Measurements from ENCODE around the gene GSPT1.
"Not testable (repeated sequence)": the region's sequence is repeated elsewhere in the genome, so short reads cannot be mapped to it uniquely, and the experiment has no call there.

GSPT1 gene

DNA sequence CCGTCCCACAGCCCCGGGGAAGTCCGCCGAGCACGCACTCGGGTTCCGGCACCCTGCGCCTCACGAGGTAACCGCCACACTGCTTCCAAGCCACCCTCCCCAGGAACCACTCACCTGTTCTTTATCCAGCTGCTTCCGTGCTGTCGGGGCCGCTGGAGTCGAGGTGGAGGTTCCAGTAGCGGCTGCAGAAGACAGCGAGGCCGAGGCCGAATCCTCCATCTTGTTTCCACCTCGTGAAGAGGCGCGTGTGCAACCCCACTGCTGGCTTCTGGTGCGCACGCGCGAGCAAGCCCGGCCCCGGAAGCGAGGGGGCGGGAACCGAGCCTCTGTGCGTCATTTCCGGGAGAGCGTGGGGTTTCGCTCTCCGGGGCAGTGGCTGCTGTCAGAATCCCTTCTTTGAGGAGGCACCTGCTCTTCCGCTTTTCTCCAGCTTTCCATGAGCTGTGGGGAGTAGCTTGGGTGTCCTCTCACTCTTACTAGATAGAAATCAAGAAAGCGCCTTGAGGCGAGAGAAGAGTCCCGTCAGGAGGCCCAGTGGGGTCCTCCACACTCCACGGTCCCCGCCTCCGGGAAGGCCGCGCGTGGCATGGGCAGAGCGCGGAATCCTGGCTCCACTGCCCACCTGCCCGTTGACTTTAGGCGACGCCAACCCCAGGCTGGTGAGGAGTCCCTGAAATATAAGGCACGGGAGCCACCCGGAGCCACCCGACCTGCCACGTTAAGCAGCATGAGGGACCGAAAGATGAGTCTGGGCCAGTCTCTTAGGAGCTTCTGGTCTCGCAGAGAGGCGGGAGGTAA lies 64.3 kb downstream of the GSPT1 start, which contains the start of gene RSL1D1:
Gene RSL1D1 (minus strand): TSS at position 249 of the 798 bp plus-strand sequence. CDS start 30 bp downstream, at position 219.
- DNase-seq = peak; percentile 91

GRCh38 chr16:11848842-11849241 lies 66.9 kb downstream of the GSPT1 start:
- DNase-seq = no peak

DNA sequence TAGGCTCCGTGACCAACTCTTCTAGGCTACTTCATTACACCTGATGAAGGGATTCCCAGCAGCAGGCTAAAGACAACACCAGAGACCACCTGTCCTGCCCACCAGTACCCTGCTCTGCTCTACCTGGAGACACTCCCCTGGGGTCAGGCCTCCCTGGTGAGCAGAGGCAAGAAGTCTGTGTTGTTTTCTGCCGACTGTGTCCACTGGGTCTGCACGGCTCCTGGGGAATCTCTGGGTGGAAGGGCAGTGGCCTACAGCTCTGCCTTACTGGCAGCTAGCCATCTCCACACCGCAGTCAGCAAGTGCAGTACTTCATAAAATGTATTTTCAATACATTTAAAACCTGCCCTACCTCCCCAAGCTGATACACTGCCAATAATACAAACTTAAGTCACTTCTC lies 71.3 kb downstream of the GSPT1 start:
- DNase-seq = no peak

GRCh38 chr16:11843861-11844260 lies 71.9 kb downstream of the GSPT1 start:
- DNase-seq = no peak

DNA sequence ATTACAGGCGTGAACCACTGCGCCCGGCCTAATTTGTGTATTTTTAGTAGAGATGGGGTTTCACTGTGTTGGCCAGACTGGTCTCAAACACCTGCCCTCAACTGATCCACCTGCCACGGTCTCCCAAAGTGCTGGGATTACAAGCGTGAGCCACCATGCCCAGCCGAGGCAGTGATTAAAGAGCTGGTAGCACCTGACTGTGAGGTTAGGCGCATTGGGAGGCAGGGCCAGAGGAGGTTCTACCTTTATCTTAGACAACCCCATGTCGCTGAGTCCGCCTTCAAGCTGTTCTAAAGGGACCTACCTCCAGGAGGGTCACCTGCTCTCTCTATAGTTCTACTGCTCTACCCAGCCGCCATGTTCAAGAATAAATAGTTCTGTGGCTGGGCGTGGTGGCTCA lies 72.5 kb downstream of the GSPT1 start:
- DNase-seq = no peak

- DNase-seq = no peak
These were observed 74.7 kb downstream of the GSPT1 start for GRCh38 chr16:11841026-11841425.

GRCh38 chr16:11836650-11837244 lies 79.0 kb downstream of the GSPT1 start:
- DNase-seq = no peak

GRCh38 chr16:11835891-11836649 lies 79.7 kb downstream of the GSPT1 start:
- DNase-seq = no peak

GRCh38 chr16:11835309-11835708 lies 80.4 kb downstream of the GSPT1 start:
- no peak for DNase-seq

DNA sequence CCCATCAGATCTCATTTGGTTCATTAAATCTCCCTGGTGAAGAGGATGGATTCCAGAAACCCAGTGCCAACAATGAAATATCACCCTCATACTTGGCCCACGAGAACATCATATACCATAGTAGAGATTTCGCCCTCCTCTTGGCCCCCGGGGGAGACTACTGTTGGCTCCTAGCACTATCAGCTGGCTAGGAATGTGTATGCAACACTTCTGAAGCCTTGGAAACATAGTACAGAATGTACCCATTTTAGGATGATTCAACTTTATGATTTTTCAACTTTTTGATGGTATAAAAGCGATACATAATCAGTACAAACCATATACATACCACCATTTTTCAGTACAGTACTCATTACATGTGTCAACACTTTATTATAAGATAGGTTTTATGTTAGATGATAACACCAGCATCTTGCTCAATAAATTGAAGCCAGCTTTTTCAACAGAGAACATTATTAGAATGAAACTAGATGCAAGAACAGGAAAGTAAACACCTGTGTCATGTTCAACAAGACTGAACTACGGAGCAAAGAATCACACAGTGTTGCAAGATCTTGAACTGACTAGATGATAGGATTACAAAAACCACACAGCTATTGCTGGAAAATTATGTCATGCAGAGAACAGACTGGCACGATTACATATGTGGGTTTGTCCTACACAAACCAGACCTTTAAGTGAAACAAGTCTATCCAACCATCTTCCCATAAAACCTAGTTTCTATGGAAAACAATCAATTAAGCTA lies 81.6 kb downstream of the GSPT1 start:
- DNase-seq = no peak

DNA sequence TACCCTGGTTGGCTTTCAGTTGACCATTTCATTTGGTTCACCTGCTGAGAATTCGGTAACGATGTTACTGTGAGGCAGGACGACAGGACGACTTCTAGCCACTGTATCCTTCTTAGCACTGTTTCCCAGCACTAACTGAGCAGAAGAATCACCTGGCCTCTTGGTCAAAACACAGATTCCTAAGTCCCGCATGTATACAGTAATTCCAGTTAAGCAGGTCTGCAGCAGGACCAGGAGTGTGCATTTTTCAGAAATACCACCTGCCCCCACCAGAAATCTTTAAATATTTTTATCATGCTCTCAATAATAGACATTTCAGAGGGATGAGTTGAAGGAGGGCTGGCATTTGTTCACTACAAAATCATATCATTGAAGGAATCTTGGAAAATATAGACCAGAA lies 87.1 kb downstream of the GSPT1 start:
- no peak for DNase-seq

GRCh38 chr16:11825520-11826165 lies 90.1 kb downstream of the GSPT1 start:
- not testable (repeated sequence) for DNase-seq

DNA sequence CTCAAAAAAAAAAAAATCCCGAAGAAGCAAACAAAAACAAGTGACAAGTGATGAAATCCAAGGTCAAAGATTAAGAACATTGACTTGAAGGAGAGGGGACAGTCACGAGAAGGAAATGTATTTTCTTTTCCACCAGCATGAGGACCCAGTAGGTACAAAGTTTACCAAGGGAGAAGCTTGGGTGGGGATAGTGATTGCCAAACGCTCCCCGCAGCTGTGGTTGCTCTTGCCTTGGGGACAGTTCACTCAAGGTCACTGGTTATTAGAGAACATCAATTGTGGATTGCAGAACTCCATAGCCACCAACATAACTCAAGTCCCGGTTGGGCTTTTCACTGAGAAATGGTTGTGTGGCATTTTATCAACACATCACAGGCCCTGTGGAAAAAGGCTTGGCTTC lies 91.4 kb downstream of the GSPT1 start:
- no peak for DNase-seq

DNA sequence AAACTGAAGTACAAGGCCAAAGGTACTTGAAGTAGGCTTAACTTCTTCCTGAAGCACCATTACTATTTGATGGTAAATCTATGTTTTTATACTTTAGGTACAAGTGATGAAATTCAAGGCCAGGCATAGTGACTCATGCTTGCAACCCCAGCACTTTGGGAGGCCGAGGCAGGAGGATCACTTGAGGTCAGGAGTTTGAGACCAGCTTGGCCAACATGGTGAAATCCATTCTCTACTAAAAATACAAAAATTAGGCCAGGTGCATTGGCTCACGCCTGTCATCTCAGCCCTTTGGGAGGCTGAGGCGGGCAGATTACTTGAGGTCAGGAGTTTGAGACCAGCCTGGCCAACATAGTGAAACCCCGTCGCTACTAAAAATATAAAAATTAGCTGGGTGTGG lies 92.1 kb downstream of the GSPT1 start:
- DNase-seq = not testable (repeated sequence)

- DNase-seq = peak; percentile 45
These were observed 96.0 kb downstream of the GSPT1 start for GRCh38 chr16:11819798-11820197.

- not testable (repeated sequence) for DNase-seq
These were observed 96.8 kb downstream of the GSPT1 start for GRCh38 chr16:11818970-11819369.

Measured in GDM1 (cell line).